AG04450 (cell line): ENCODE data around the gene STATH. TPM values are rescaled to one million over a fixed set of nuclear protein-coding genes. Genes with fewer than 3 reads are reported as not detected.

ENCODE experiments used
- polyA plus RNA-seq: library from polyadenylated mRNA; depleted of rRNA; stranded (reverse); fragments of >200 nt; gene quantifications from 2 replicates; pipeline ENCODE4 v1.2.3, GENCODE V29; 2011; rRNA removed

STATH gene
- polyA plus RNA-seq, 1 experiment: not detected

Other genes starting within 250 kb of the STATH start
- not detected in 2 replicates for gene SULT1B1, start 235.3 kb upstream of the STATH start, polyA plus RNA-seq
- gene SULT1E1, start 135.8 kb upstream of the STATH start, polyA plus RNA-seq: not detected in 2 replicates
- not detected in 2 replicates for gene CSN1S1, start 64.9 kb upstream of the STATH start, polyA plus RNA-seq
- gene CSN2, start 30.2 kb upstream of the STATH start, polyA plus RNA-seq: not detected in 2 replicates
- not detected in 2 replicates for gene HTN3, start 32.5 kb downstream of the STATH start, polyA plus RNA-seq
- gene HTN1, start 54.5 kb downstream of the STATH start, polyA plus RNA-seq: not detected in 2 replicates
- gene PRR27, start 158.3 kb downstream of the STATH start, polyA plus RNA-seq: not detected in 2 replicates
- not detected in 2 replicates for gene ODAM, start 199.8 kb downstream of the STATH start, polyA plus RNA-seq
- not detected in 2 replicates for gene FDCSP, start 230.2 kb downstream of the STATH start, polyA plus RNA-seq
- gene CSN3, start 246.6 kb downstream of the STATH start, polyA plus RNA-seq: not detected in 2 replicates